Measurements from ENCODE around the gene FAM107B. TPM values are rescaled to one million over a fixed set of nuclear protein-coding genes. Genes with fewer than 3 reads are reported as not detected.

FAM107B gene
- total RNA-seq, 1 experiment from 2014 or later: 158 TPM

DNA sequence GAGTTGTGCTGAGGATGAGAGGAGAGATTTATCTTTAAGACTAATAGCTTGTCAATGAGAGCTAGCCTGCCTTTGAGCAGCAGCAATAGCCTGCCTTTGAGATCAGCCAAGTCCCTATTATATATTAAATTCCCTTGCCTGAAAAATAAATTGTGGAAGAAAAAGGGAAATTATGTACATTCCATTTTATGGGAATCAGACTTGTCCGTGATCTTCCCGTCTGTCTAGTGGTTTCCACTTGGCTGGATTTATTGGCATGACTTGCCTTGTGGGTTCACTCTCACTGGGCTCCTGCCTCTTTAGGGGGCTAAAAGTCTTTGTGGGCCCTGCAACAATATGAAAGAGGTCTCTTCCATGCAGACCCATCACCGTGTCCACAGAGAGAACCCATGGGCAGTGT, 272.3 kb downstream of the FAM107B start:
- Histone ChIP-seq H3K9me3 (ENCODE audit: low read length) (no peaks in the 10 kb centered on the region), H3K4me3 (ENCODE audit: low read length) (no peak overlapping the region), H3K79me2 (ENCODE audit: low read length) (no peaks in the 10 kb centered on the region), H3K4me1 (ENCODE audit: low read length) (peaks cover 15% of the 10 kb centered on the region), H3K27ac (ENCODE audit: low read length) (no peak overlapping the region), H3K9ac (ENCODE audit: low read length) (no peak overlapping the region), H2AFZ (ENCODE audit: low read length) (no peak overlapping the region), H4K20me1 (ENCODE audit: insufficient read depth, low read depth, low read length) (0 out of 2 replicates have a peak, but pooled peaks cover 3% of the 10 kb centered on the region), H3K36me3 (ENCODE audit: insufficient read depth, low read length) (no peaks in the 10 kb centered on the region), H3K4me2 (ENCODE audit: low read depth, low read length, poor library complexity, severe bottlenecking) (no peak overlapping the region), H3K9me2 (replicated peaks; ENCODE audit: insufficient read depth, low read length) (no peaks in the 10 kb centered on the region), H3K27me3 (ENCODE audit: low read length) (no peaks in the 10 kb centered on the region)
- no peak for DNase-seq

DNA sequence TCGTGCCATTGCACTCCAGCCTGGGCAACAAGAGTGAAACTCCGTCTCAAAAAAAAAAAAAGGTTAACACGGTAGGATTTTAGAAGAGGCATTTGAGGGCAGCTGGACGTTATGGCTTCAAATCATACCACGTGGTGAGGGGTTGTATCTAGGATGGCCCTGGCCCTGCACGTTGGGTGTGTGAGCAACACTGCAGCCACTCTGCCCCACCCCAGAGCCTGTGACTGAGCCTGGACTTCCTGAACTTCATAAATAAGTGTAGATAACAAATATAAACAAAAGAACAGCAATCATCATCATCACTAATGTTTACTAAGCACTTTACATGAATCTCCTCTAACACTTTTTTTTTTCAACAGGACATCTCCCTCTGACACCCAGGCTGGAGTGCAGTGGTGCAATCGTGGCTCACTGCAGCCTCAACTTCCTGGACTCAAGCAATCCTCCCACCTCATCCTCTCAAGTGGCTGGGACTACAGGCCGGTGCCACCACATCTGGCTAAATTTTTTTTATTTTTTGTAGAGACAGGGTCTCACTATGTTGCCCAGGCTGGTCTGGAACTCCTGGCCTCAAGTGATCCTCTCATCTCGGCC, 274.4 kb downstream of the FAM107B start:
- Histone ChIP-seq H3K9me3 (ENCODE audit: low read length) (no peaks in the 10 kb centered on the region), H2AFZ (ENCODE audit: low read length) (no peak overlapping the region), H3K27me3 (ENCODE audit: low read length) (no peaks in the 10 kb centered on the region), H3K9ac (ENCODE audit: low read length) (no peak overlapping the region), H3K9me2 (replicated peaks; ENCODE audit: insufficient read depth, low read length) (no peaks in the 10 kb centered on the region), H3K4me2 (ENCODE audit: low read depth, low read length, poor library complexity, severe bottlenecking) (no peak overlapping the region), H4K20me1 (ENCODE audit: insufficient read depth, low read depth, low read length) (no peaks in the 10 kb centered on the region), H3K4me3 (ENCODE audit: low read length) (no peak overlapping the region), H3K36me3 (ENCODE audit: insufficient read depth, low read length) (no peaks in the 10 kb centered on the region), H3K27ac (ENCODE audit: low read length) (no peak overlapping the region), H3K79me2 (ENCODE audit: low read length) (no peaks in the 10 kb centered on the region), H3K4me1 (ENCODE audit: low read length) (peaks cover 15% of the 10 kb centered on the region)
- DNase-seq: no peak

DNA sequence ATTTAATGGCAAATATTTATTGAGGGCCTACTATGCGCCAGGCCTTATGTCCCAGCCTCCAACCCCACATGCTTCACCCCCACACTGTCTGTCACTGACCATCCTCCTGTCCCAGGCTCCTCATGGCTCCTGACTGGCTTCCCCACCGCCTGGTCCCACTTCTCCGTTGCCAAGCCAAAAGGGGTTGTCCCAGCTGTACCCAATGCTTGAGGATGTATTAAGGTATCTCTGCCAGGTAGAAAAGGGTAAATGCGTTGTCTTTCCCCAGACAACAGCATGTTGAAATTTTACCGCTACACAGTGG, 275.1 kb downstream of the FAM107B start:
- H3K9me2 ChIP-seq (replicated peaks; ENCODE audit: insufficient read depth, low read length): no peaks in the 10 kb centered on the region
- no peaks in the 10 kb centered on the region for H3K79me2 ChIP-seq (ENCODE audit: low read length)
- no peaks in the 10 kb centered on the region for H3K36me3 ChIP-seq (ENCODE audit: insufficient read depth, low read length)
- peaks cover 15% of the 10 kb centered on the region for H3K4me1 ChIP-seq (ENCODE audit: low read length)
- H4K20me1 ChIP-seq (ENCODE audit: insufficient read depth, low read depth, low read length): no peaks in the 10 kb centered on the region
- no peaks in the 10 kb centered on the region for H3K27me3 ChIP-seq (ENCODE audit: low read length)
- no peak overlapping the region for H3K4me3 ChIP-seq (ENCODE audit: low read length)
- H2AFZ ChIP-seq (ENCODE audit: low read length): no peak overlapping the region
- no peak overlapping the region for H3K4me2 ChIP-seq (ENCODE audit: low read depth, low read length, poor library complexity, severe bottlenecking)
- no peak for DNase-seq
- no peak overlapping the region for H3K27ac ChIP-seq (ENCODE audit: low read length)
- no peak overlapping the region for H3K9ac ChIP-seq (ENCODE audit: low read length)
- H3K9me3 ChIP-seq (ENCODE audit: low read length): no peaks in the 10 kb centered on the region

DNA sequence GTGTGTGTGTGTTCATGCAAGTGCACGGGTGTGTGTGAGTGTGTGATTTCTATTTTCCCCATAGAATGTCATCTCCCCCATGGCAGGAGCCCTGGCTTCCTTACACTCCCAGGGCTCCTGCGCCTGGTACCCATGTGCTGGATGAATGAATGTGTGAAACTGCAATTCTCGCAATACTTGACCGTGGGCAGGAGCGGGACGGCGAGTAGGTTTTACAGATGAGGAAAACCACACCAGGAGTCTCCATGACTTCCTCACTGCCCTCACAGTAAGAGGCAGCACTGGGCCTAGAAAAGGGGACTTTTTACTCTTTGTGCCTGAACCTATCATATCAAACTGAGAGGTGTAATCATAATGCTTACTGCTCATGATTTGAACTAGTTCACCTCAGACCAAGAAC, 276.4 kb downstream of the FAM107B start:
- no peak overlapping the region for H3K4me3 ChIP-seq (ENCODE audit: low read length)
- H3K27ac ChIP-seq (ENCODE audit: low read length): no peak overlapping the region
- no peaks in the 10 kb centered on the region for H3K9me3 ChIP-seq (ENCODE audit: low read length)
- H3K27me3 ChIP-seq (ENCODE audit: low read length): no peaks in the 10 kb centered on the region
- no peaks in the 10 kb centered on the region for H3K79me2 ChIP-seq (ENCODE audit: low read length)
- no peak overlapping the region for H2AFZ ChIP-seq (ENCODE audit: low read length)
- no peak overlapping the region for H3K4me2 ChIP-seq (ENCODE audit: low read depth, low read length, poor library complexity, severe bottlenecking)
- H3K9ac ChIP-seq (ENCODE audit: low read length): no peak overlapping the region
- peaks cover 13% of the 10 kb centered on the region for H3K4me1 ChIP-seq (ENCODE audit: low read length)
- no peaks in the 10 kb centered on the region for H4K20me1 ChIP-seq (ENCODE audit: insufficient read depth, low read depth, low read length)
- no peak for DNase-seq
- no peaks in the 10 kb centered on the region for H3K9me2 ChIP-seq (replicated peaks; ENCODE audit: insufficient read depth, low read length)
- H3K36me3 ChIP-seq (ENCODE audit: insufficient read depth, low read length): no peaks in the 10 kb centered on the region

- no peak overlapping the region for H3K9ac ChIP-seq (ENCODE audit: low read length)
- no peaks in the 10 kb centered on the region for H3K79me2 ChIP-seq (ENCODE audit: low read length)
- H3K4me2 ChIP-seq (ENCODE audit: low read depth, low read length, poor library complexity, severe bottlenecking): no peak overlapping the region
- no peak for DNase-seq
- H3K27me3 ChIP-seq (ENCODE audit: low read length): no peaks in the 10 kb centered on the region
- H3K4me1 ChIP-seq (ENCODE audit: low read length): no peaks in the 10 kb centered on the region
- H3K4me3 ChIP-seq (ENCODE audit: low read length): no peak overlapping the region
- no peaks in the 10 kb centered on the region for H4K20me1 ChIP-seq (ENCODE audit: insufficient read depth, low read depth, low read length)
- no peaks in the 10 kb centered on the region for H3K36me3 ChIP-seq (ENCODE audit: insufficient read depth, low read length)
- H3K27ac ChIP-seq (ENCODE audit: low read length): no peak overlapping the region
- H3K9me2 ChIP-seq (replicated peaks; ENCODE audit: insufficient read depth, low read length): no peaks in the 10 kb centered on the region
- H2AFZ ChIP-seq (ENCODE audit: low read length): no peak overlapping the region
- H3K9me3 ChIP-seq (ENCODE audit: low read length): no peaks in the 10 kb centered on the region
Observed at GRCh38 chr10:14491811-14492210, 282.9 kb downstream of the FAM107B start.

- no peak for DNase-seq
- no peak overlapping the region for H2AFZ ChIP-seq (ENCODE audit: low read length)
Observed at GRCh38 chr10:14489522-14490177, 285.0 kb downstream of the FAM107B start.

DNA sequence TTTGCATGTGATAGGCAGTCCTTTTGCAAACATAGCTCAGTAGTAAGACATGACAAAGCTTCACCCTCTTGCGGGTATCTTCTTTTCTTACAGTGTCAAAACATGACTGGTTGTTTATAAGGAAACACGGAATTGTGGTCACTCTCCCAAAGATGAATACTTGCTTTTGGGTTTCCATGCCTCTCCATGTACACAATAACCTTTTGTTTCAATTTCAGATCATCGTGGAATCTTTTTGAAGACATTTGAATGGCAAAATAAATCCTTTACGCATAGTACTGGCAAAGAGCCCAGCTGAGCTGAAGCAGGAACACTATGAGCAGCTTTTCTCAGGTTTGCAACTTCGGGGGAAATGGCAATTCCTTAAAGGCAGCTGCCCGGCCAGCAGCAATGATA, 287.2 kb downstream of the FAM107B start:
- H3K36me3 ChIP-seq (ENCODE audit: insufficient read depth, low read length): no peaks in the 10 kb centered on the region
- H3K4me1 ChIP-seq (ENCODE audit: low read length): no peaks in the 10 kb centered on the region
- no peak overlapping the region for H3K4me3 ChIP-seq (ENCODE audit: low read length)
- no peak overlapping the region for H3K27ac ChIP-seq (ENCODE audit: low read length)
- no peaks in the 10 kb centered on the region for H3K27me3 ChIP-seq (ENCODE audit: low read length)
- no peak overlapping the region for H3K4me2 ChIP-seq (ENCODE audit: low read depth, low read length, poor library complexity, severe bottlenecking)
- no peak overlapping the region for H2AFZ ChIP-seq (ENCODE audit: low read length)
- no peak overlapping the region for H3K9ac ChIP-seq (ENCODE audit: low read length)
- no peaks in the 10 kb centered on the region for H4K20me1 ChIP-seq (ENCODE audit: insufficient read depth, low read depth, low read length)
- H3K9me3 ChIP-seq (ENCODE audit: low read length): no peaks in the 10 kb centered on the region
- no peaks in the 10 kb centered on the region for H3K9me2 ChIP-seq (replicated peaks; ENCODE audit: insufficient read depth, low read length)
- H3K79me2 ChIP-seq (ENCODE audit: low read length): no peaks in the 10 kb centered on the region
- DNase-seq: no peak

More at GRCh38 chr10:14489522-14490177, 285.0 kb downstream of the FAM107B start:
- Histone ChIP-seq H3K79me2 (ENCODE audit: low read length) (no peaks in the 10 kb centered on the region), H3K27me3 (ENCODE audit: low read length) (no peaks in the 10 kb centered on the region), H3K9me2 (replicated peaks; ENCODE audit: insufficient read depth, low read length) (no peaks in the 10 kb centered on the region), H3K9ac (ENCODE audit: low read length) (no peak overlapping the region), H4K20me1 (ENCODE audit: insufficient read depth, low read depth, low read length) (no peaks in the 10 kb centered on the region), H3K9me3 (ENCODE audit: low read length) (no peaks in the 10 kb centered on the region), H3K27ac (ENCODE audit: low read length) (no peak overlapping the region), H3K4me3 (ENCODE audit: low read length) (no peak overlapping the region), H3K4me2 (ENCODE audit: low read depth, low read length, poor library complexity, severe bottlenecking) (no peak overlapping the region), H3K36me3 (ENCODE audit: insufficient read depth, low read length) (no peaks in the 10 kb centered on the region), H3K4me1 (ENCODE audit: low read length) (no peaks in the 10 kb centered on the region)

GRCh38 chr10:14486777-14487487, 287.8 kb downstream of the FAM107B start:
- no peak overlapping the region for H3K27ac ChIP-seq (ENCODE audit: low read length)
- no peaks in the 10 kb centered on the region for H3K9me3 ChIP-seq (ENCODE audit: low read length)
- H3K36me3 ChIP-seq (ENCODE audit: insufficient read depth, low read length): no peaks in the 10 kb centered on the region
- no peaks in the 10 kb centered on the region for H4K20me1 ChIP-seq (ENCODE audit: insufficient read depth, low read depth, low read length)
- no peaks in the 10 kb centered on the region for H3K79me2 ChIP-seq (ENCODE audit: low read length)
- H3K4me2 ChIP-seq (ENCODE audit: low read depth, low read length, poor library complexity, severe bottlenecking): no peak overlapping the region
- no peaks in the 10 kb centered on the region for H3K4me1 ChIP-seq (ENCODE audit: low read length)
- H3K9me2 ChIP-seq (replicated peaks; ENCODE audit: insufficient read depth, low read length): no peaks in the 10 kb centered on the region
- H3K9ac ChIP-seq (ENCODE audit: low read length): no peak overlapping the region
- H3K4me3 ChIP-seq (ENCODE audit: low read length): no peak overlapping the region
- H3K27me3 ChIP-seq (ENCODE audit: low read length): no peaks in the 10 kb centered on the region
- DNase-seq: no peak
- H2AFZ ChIP-seq (ENCODE audit: low read length): no peak overlapping the region

All from Karpas-422 (cell line).